Measurements from ENCODE around the gene PTPRN2. TPM values are rescaled to one million over a fixed set of nuclear protein-coding genes. Genes with fewer than 3 reads are reported as not detected.

The PTPRN2 gene
- total and polyA plus RNA-seq, 2 of the 13 experiments (the other 11 are each of a cell fraction or from before 2014, with no cell fraction given): 2.5 to 24.2 TPM

GRCh38 chr7:158117341-158118222 is 470.0 kb downstream of the PTPRN2 start:
- Histone ChIP-seq H3K79me2 (ENCODE audit: insufficient read depth, low read length) (no peaks in the 10 kb centered on the region), H3K4me3 (replicated peaks in 1 of 3; ENCODE audit: insufficient read depth in 1 of 3, low read depth in 2 of 3, low read length in 3 of 3) (no peak overlapping the region), H3K4me2 (ENCODE audit: low read depth, low read length) (no peak overlapping the region), H3K27ac (ENCODE audit: extremely low read length, insufficient read depth, low read length) (no peak overlapping the region), H2AFZ (ENCODE audit: low read length) (no peak overlapping the region), H3K9me3 (ENCODE audit: low read length) (peaks cover 19% of the 10 kb centered on the region), H3K36me3 (replicated peaks in 1 of 2; ENCODE audit: control insufficient read depth in 1 of 2, insufficient read depth in 2 of 2, low read length in 2 of 2) (no peaks in the 10 kb centered on the region), H3K4me1 (ENCODE audit: insufficient read depth, low read length) (peaks cover 9% of the 10 kb centered on the region), H4K20me1 (ENCODE audit: insufficient read depth, low read length) (no peaks in the 10 kb centered on the region), H3K27me3 (ENCODE audit: control insufficient read depth in 1 of 2, insufficient read depth in 2 of 2, low read length in 2 of 2) (no peaks in the 10 kb centered on the region), H3K9ac (ENCODE audit: insufficient read depth, low read depth, low read length) (no peak overlapping the region)
- 68% methylated on average over 1 of the region's 1 CpG for WGBS (ENCODE audit: low lambda C conversion rate)
- no peak for FAIRE-seq
- no peak for DNase-seq (ENCODE audit: low spot score)
- BruUV-seq (replicated peaks): no TSS peak
- intact Hi-C loops (cut with micrococcal nuclease; ENCODE audit: unreplicated experiment) (no loop called here), in situ Hi-C loops (cut with HindIII; ENCODE audit: extremely low pct_ligation_motif_present, low pct_unique_long_range_greater_than_20kb) (no loop called here)
- ChIA-PET CTCF (ENCODE audit: low intra/inter-chr PET ratio, low total read pairs) (no interaction called here), POLR2A (no interaction called here)
- no peak for ATAC-seq
- TF ChIP-seq ELK4 (CRISPR knock-in tag; IDR thresholded peaks at IDR 0.05; ENCODE audit: borderline replicate concordance) (no peak), TOPORS (CRISPR knock-in tag; IDR thresholded peaks at IDR 0.05) (no peak), TGIF2 (CRISPR knock-in tag; IDR thresholded peaks at IDR 0.05) (no peak), FOXP1 (IDR thresholded peaks at IDR 0.05) (no peak), FOXP1 (CRISPR knock-in tag; IDR thresholded peaks at IDR 0.05) (no peak), ZZZ3 (CRISPR knock-in tag; IDR thresholded peaks at IDR 0.05; ENCODE audit: borderline replicate concordance) (no peak), ZBTB4 (CRISPR knock-in tag; IDR thresholded peaks at IDR 0.05; ENCODE audit: borderline replicate concordance) (no peak), NAIF1 (CRISPR knock-in tag; IDR thresholded peaks at IDR 0.05; ENCODE audit: borderline replicate concordance) (no peak), HOXD1 (CRISPR knock-in tag; IDR thresholded peaks at IDR 0.05) (no peak), ZBTB14 (CRISPR knock-in tag; IDR thresholded peaks at IDR 0.05) (no peak), TFDP1 (CRISPR knock-in tag; IDR thresholded peaks at IDR 0.05; ENCODE audit: borderline replicate concordance) (no peak), ZFY (CRISPR knock-in tag; IDR thresholded peaks at IDR 0.05) (no peak), MLXIP (CRISPR knock-in tag; IDR thresholded peaks at IDR 0.05; ENCODE audit: borderline replicate concordance) (no peak)
